Astrocyte of the spinal cord (primary cell): Measurements from ENCODE around the gene ST6GALNAC5.

Experiments used
- DNase-seq: peaks from one replicate; pipeline ENCODE4 v3.0.0; 2011; ENCODE audit warnings: low read depth, low spot score
- H3K4me3 ChIP-seq: 2 replicates; pipeline ENCODE4 v1.5.1; 2011; ENCODE audit warnings: low read depth, mild to moderate bottlenecking, low read length, moderate library complexity
- in situ Hi-C: cut with HindIII; loops from 2 replicates; pipeline ENCODE4 v1.10.0; 2017; ENCODE audit warnings: low sequenced_read_pairs
- TF ChIP-seq, protein P1 (sequence below): IDR thresholded peaks from 2 replicates; pipeline ENCODE4 v1.5.1; 2012; ENCODE audit warnings: low read depth, mild to moderate bottlenecking, low read length, inconsistent platforms

ST6GALNAC5 gene

GRCh38 chr1:76940571-76941335, 73.5 kb downstream of the ST6GALNAC5 start:
- H3K4me3 ChIP-seq = no peak overlapping the region
- in situ Hi-C loops = no loop called here
- no peak for DNase-seq
- TF ChIP-seq, protein P1, sequence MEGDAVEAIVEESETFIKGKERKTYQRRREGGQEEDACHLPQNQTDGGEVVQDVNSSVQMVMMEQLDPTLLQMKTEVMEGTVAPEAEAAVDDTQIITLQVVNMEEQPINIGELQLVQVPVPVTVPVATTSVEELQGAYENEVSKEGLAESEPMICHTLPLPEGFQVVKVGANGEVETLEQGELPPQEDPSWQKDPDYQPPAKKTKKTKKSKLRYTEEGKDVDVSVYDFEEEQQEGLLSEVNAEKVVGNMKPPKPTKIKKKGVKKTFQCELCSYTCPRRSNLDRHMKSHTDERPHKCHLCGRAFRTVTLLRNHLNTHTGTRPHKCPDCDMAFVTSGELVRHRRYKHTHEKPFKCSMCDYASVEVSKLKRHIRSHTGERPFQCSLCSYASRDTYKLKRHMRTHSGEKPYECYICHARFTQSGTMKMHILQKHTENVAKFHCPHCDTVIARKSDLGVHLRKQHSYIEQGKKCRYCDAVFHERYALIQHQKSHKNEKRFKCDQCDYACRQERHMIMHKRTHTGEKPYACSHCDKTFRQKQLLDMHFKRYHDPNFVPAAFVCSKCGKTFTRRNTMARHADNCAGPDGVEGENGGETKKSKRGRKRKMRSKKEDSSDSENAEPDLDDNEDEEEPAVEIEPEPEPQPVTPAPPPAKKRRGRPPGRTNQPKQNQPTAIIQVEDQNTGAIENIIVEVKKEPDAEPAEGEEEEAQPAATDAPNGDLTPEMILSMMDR = no peak

DNA sequence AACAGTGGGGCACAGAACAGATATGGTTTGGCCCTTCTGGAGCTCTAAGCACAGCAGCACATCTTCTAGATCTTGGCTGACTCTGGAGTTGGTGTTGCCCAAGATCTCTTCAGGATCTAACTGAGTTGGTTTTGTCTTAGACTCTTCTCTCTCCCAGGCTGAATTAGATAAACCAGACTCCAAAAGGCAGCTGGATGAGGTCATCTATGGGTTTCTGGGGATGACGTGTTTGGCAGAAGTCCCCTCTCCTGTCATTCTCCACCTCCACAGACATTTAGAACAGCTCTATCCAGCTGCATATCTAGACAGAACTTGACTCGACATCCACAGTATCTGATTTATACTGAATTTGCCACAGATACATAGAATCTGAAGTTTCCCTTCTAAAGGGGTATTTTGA, 75.3 kb downstream of the ST6GALNAC5 start:
- DNase-seq = no peak
- H3K4me3 ChIP-seq = no peak overlapping the region
- in situ Hi-C loops = no loop called here
- TF ChIP-seq, protein P1 = no peak

- peak; percentile 14 for DNase-seq
- TF ChIP-seq, protein P1 = no peak
- in situ Hi-C loops = no loop called here
- no peak overlapping the region for H3K4me3 ChIP-seq
These were observed 77.7 kb downstream of the ST6GALNAC5 start for GRCh38 chr1:76944942-76945341.

DNA sequence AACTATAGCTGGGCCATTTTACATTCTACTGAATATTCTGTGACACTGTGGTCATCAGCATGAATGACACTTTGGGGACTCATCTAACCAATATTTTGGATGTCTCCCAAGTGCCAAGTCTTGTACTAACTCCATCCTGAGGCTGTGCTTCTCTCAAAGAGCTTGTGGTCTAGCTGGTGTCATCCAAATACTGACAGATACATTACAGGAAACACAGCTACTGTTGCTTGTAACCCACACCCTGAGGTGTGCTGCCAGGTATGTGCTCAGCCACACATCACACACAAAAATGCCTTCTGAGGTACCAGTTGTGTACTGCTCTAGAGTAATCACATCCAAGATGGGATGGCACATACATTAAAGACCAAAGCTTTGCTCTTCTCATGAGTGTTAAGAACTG, 81.6 kb downstream of the ST6GALNAC5 start:
- H3K4me3 ChIP-seq = no peak overlapping the region
- in situ Hi-C loops = no loop called here
- no peak for DNase-seq
- TF ChIP-seq, protein P1 = no peak

GRCh38 chr1:76949503-76949902, 82.2 kb downstream of the ST6GALNAC5 start:
- peak; percentile 8 for DNase-seq
- H3K4me3 ChIP-seq = no peak overlapping the region
- in situ Hi-C loops = no loop called here
- TF ChIP-seq, protein P1 = no peak

GRCh38 chr1:76950306-76950705, 83.0 kb downstream of the ST6GALNAC5 start:
- TF ChIP-seq, protein P1 = no peak
- in situ Hi-C loops = no loop called here
- no peak overlapping the region for H3K4me3 ChIP-seq
- DNase-seq = no peak
